ENCODE data around the gene TRIM10.
"Not testable (repeated sequence)": the region's sequence is repeated elsewhere in the genome, so short reads cannot be mapped to it uniquely, and the experiment has no call there.

TRIM10 gene

GRCh38 chr6:30192076-30192475 is 31.1 kb upstream of the TRIM10 start:
- Mint-ChIP-seq H3K36me3 (peaks cover 47% of the 10 kb centered on the region), H3K4me3 (no peak overlapping the region), H3K27ac (no peak overlapping the region), H3K27me3 (no peaks in the 10 kb centered on the region), H3K9me3 (no peaks in the 10 kb centered on the region), H3K4me1 (peaks cover 4% of the 10 kb centered on the region)
- DNase-seq (ENCODE audit: low spot score in 2 of 2) (no peak), ATAC-seq (ENCODE audit: low read depth) (no peak)

GRCh38 chr6:30188541-30188940 is 27.5 kb upstream of the TRIM10 start:
- no peaks in the 10 kb centered on the region for H3K9me3 Mint-ChIP-seq
- H3K27me3 Mint-ChIP-seq = no peaks in the 10 kb centered on the region
- ATAC-seq (ENCODE audit: low read depth) = no peak
- no peak overlapping the region for H3K4me3 Mint-ChIP-seq
- peaks cover 2% of the 10 kb centered on the region for H3K4me1 Mint-ChIP-seq
- no peak for DNase-seq (ENCODE audit: low spot score in 2 of 2)
- H3K36me3 Mint-ChIP-seq = peaks cover 53% of the 10 kb centered on the region
- H3K27ac Mint-ChIP-seq = peak overlapping the region; percentile 82

- no peak for ATAC-seq (ENCODE audit: low read depth)
- Mint-ChIP-seq H3K27me3 (peaks cover 1% of the 10 kb centered on the region), H3K4me3 (no peak overlapping the region), H3K9me3 (no peaks in the 10 kb centered on the region), H3K27ac (no peak overlapping the region), H3K4me1 (peaks cover 3% of the 10 kb centered on the region), H3K36me3 (peaks cover 45% of the 10 kb centered on the region)
- DNase-seq (ENCODE audit: low spot score in 2 of 2) = no peak
Observed at GRCh38 chr6:30185846-30186484, 25.0 kb upstream of the TRIM10 start.

GRCh38 chr6:30184417-30185031 is 23.5 kb upstream of the TRIM10 start:
- ATAC-seq (ENCODE audit: low read depth) (no peak), DNase-seq (ENCODE audit: low spot score in 2 of 2) (no peak)
- peaks cover 34% of the 10 kb centered on the region for H3K36me3 Mint-ChIP-seq
- no peak overlapping the region for H3K4me3 Mint-ChIP-seq
- H3K27me3 Mint-ChIP-seq = peaks cover 2% of the 10 kb centered on the region
- H3K27ac Mint-ChIP-seq = peak overlapping the region; percentile 40
- peaks cover 2% of the 10 kb centered on the region for H3K4me1 Mint-ChIP-seq
- peaks cover 3% of the 10 kb centered on the region for H3K9me3 Mint-ChIP-seq

- H3K36me3 Mint-ChIP-seq = peaks cover 7% of the 10 kb centered on the region
- H3K9me3 Mint-ChIP-seq = peaks cover 7% of the 10 kb centered on the region
- ATAC-seq (ENCODE audit: low read depth) (no peak), DNase-seq (ENCODE audit: low spot score in 2 of 2) (no peak)
- peaks cover 21% of the 10 kb centered on the region for H3K27me3 Mint-ChIP-seq
- H3K4me1 Mint-ChIP-seq = peaks cover 2% of the 10 kb centered on the region
- H3K4me3 Mint-ChIP-seq = no peak overlapping the region
- no peak overlapping the region for H3K27ac Mint-ChIP-seq
Observed at GRCh38 chr6:30180145-30180544, 19.1 kb upstream of the TRIM10 start.

GRCh38 chr6:30178837-30179236 is 17.8 kb upstream of the TRIM10 start:
- Mint-ChIP-seq H3K27me3 (peaks cover 21% of the 10 kb centered on the region), H3K4me3 (no peak overlapping the region), H3K36me3 (peaks cover 3% of the 10 kb centered on the region), H3K9me3 (peaks cover 7% of the 10 kb centered on the region), H3K27ac (no peak overlapping the region), H3K4me1 (peaks cover 2% of the 10 kb centered on the region)
- DNase-seq (ENCODE audit: low spot score in 2 of 2) (no peak), ATAC-seq (ENCODE audit: low read depth) (no peak)

- peaks cover 25% of the 10 kb centered on the region for H3K27me3 Mint-ChIP-seq
- H3K36me3 Mint-ChIP-seq = no peaks in the 10 kb centered on the region
- peaks cover 3% of the 10 kb centered on the region for H3K4me1 Mint-ChIP-seq
- peaks cover 7% of the 10 kb centered on the region for H3K9me3 Mint-ChIP-seq
- no peak for ATAC-seq (ENCODE audit: low read depth)
- DNase-seq (ENCODE audit: low spot score in 2 of 2) = no peak
- H3K27ac Mint-ChIP-seq = no peak overlapping the region
- H3K4me3 Mint-ChIP-seq = no peak overlapping the region
Observed at GRCh38 chr6:30175765-30176164, 14.8 kb upstream of the TRIM10 start.

- DNase-seq (ENCODE audit: low spot score in 2 of 2) (no peak), ATAC-seq (ENCODE audit: low read depth) (no peak)
- H3K9me3 Mint-ChIP-seq = no peaks in the 10 kb centered on the region
- H3K4me3 Mint-ChIP-seq = no peak overlapping the region
- no peak overlapping the region for H3K27ac Mint-ChIP-seq
- no peaks in the 10 kb centered on the region for H3K36me3 Mint-ChIP-seq
- H3K4me1 Mint-ChIP-seq = peaks cover 3% of the 10 kb centered on the region
- H3K27me3 Mint-ChIP-seq = peaks cover 31% of the 10 kb centered on the region
Observed at GRCh38 chr6:30172681-30173080, 11.7 kb upstream of the TRIM10 start.

GRCh38 chr6:30171677-30172471 is 10.9 kb upstream of the TRIM10 start:
- no peaks in the 10 kb centered on the region for H3K9me3 Mint-ChIP-seq
- H3K36me3 Mint-ChIP-seq = no peaks in the 10 kb centered on the region
- peaks cover 3% of the 10 kb centered on the region for H3K4me1 Mint-ChIP-seq
- peak overlapping the region; percentile 44 for H3K4me3 Mint-ChIP-seq
- H3K27me3 Mint-ChIP-seq = peaks cover 31% of the 10 kb centered on the region
- ATAC-seq (ENCODE audit: low read depth) (peak; percentile 28), DNase-seq (ENCODE audit: low spot score in 2 of 2) (no peak)
- no peak overlapping the region for H3K27ac Mint-ChIP-seq

GRCh38 chr6:30169658-30170614 is 8.9 kb upstream of the TRIM10 start:
- H3K36me3 Mint-ChIP-seq = no peaks in the 10 kb centered on the region

GRCh38 chr6:30168741-30169140 is 7.7 kb upstream of the TRIM10 start:
- Mint-ChIP-seq H3K9me3 (no peaks in the 10 kb centered on the region), H3K27me3 (peaks cover 37% of the 10 kb centered on the region), H3K4me3 (no peak overlapping the region), H3K4me1 (peaks cover 3% of the 10 kb centered on the region), H3K36me3 (no peaks in the 10 kb centered on the region), H3K27ac (no peak overlapping the region)
- ATAC-seq (ENCODE audit: low read depth) (no peak), DNase-seq (ENCODE audit: low spot score in 2 of 2) (no peak)

More at GRCh38 chr6:30169658-30170614, 8.9 kb upstream of the TRIM10 start:
- Mint-ChIP-seq H3K27ac (no peak overlapping the region), H3K9me3 (no peaks in the 10 kb centered on the region), H3K4me1 (peaks cover 3% of the 10 kb centered on the region), H3K27me3 (peaks cover 32% of the 10 kb centered on the region), H3K4me3 (no peak overlapping the region)
- ATAC-seq (ENCODE audit: low read depth) (peak; percentile 83), DNase-seq (ENCODE audit: low spot score in 2 of 2) (peak in 1 of 2 donors; percentile 36)

GRCh38 chr6:30167101-30167500 is 6.1 kb upstream of the TRIM10 start:
- no peak for ATAC-seq (ENCODE audit: low read depth)
- Mint-ChIP-seq H3K27me3 (peaks cover 40% of the 10 kb centered on the region), H3K9me3 (no peaks in the 10 kb centered on the region), H3K4me1 (peaks cover 3% of the 10 kb centered on the region), H3K36me3 (no peaks in the 10 kb centered on the region), H3K4me3 (no peak overlapping the region), H3K27ac (no peak overlapping the region)
- no peak for DNase-seq (ENCODE audit: low spot score in 2 of 2)

GRCh38 chr6:30165238-30165637 is 4.2 kb upstream of the TRIM10 start:
- not testable (repeated sequence) for H3K4me1 Mint-ChIP-seq; H3K9me3 Mint-ChIP-seq; DNase-seq (ENCODE audit: low spot score in 2 of 2); H3K27ac Mint-ChIP-seq; H3K36me3 Mint-ChIP-seq; ATAC-seq (ENCODE audit: low read depth); H3K4me3 Mint-ChIP-seq
- peaks cover 31% of the 10 kb centered on the region for H3K27me3 Mint-ChIP-seq

All from memory B cell (primary cell).